Measurements from ENCODE around the gene SCYGR1. TPM values are rescaled to one million over a fixed set of nuclear protein-coding genes. Genes with fewer than 3 reads are reported as not detected.
"Not testable (repeated sequence)": the region's sequence is repeated elsewhere in the genome, so short reads cannot be mapped to it uniquely, and the experiment has no call there.

The SCYGR1 gene
- total RNA-seq, 1 donor from 2014 or later: not detected

- ATAC-seq: peak; percentile 85
- intact Hi-C loops (cut with DNase I): loop anchor here (2.0 to 5.0 kb wide), 3 partner anchors 64 to 360 kb away; no protein-coding TSS in a partner anchor
- no peak for DNase-seq (ENCODE audit: missing footprints)
These were observed 18.7 kb upstream of the SCYGR1 start for GRCh38 chr2:227406177-227407031.

- intact Hi-C loops (cut with DNase I): loop anchor here (5.0 kb wide), 1 partner anchor 253 kb away; no protein-coding TSS in a partner anchor
- ATAC-seq (no peak), DNase-seq (ENCODE audit: missing footprints) (no peak)
These were observed 17.0 kb upstream of the SCYGR1 start for GRCh38 chr2:227404585-227405271.

GRCh38 chr2:227402959-227403358, 15.2 kb upstream of the SCYGR1 start:
- intact Hi-C loops (cut with DNase I): no loop called here
- no peak for ATAC-seq
- no peak for DNase-seq (ENCODE audit: missing footprints)

- intact Hi-C loops (cut with DNase I): no loop called here
- DNase-seq (ENCODE audit: missing footprints): no peak
- no peak for ATAC-seq
These were observed 14.6 kb upstream of the SCYGR1 start for GRCh38 chr2:227402321-227402720.

DNA sequence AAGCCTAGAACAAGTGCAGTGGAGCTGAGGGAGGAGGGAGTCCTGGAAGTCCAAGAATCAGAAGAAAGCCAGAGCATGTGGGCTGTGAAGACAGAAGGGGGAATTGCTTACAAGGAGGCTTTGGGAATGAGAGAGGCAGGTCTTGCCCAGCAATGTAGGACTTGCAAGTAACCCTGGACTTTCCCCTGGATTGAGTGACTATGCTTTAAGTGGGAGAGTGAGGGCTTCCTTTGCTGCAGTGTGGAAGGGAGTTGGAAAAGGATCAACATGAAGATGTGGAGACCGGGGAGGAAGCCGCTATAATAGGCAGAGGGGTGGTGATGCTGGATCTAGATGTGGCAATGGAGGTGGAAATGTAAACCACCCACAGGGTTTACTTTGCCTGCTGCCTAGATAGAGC, 13.8 kb upstream of the SCYGR1 start:
- intact Hi-C loops (cut with DNase I): no loop called here
- no peak for ATAC-seq
- no peak for DNase-seq (ENCODE audit: missing footprints)

DNA sequence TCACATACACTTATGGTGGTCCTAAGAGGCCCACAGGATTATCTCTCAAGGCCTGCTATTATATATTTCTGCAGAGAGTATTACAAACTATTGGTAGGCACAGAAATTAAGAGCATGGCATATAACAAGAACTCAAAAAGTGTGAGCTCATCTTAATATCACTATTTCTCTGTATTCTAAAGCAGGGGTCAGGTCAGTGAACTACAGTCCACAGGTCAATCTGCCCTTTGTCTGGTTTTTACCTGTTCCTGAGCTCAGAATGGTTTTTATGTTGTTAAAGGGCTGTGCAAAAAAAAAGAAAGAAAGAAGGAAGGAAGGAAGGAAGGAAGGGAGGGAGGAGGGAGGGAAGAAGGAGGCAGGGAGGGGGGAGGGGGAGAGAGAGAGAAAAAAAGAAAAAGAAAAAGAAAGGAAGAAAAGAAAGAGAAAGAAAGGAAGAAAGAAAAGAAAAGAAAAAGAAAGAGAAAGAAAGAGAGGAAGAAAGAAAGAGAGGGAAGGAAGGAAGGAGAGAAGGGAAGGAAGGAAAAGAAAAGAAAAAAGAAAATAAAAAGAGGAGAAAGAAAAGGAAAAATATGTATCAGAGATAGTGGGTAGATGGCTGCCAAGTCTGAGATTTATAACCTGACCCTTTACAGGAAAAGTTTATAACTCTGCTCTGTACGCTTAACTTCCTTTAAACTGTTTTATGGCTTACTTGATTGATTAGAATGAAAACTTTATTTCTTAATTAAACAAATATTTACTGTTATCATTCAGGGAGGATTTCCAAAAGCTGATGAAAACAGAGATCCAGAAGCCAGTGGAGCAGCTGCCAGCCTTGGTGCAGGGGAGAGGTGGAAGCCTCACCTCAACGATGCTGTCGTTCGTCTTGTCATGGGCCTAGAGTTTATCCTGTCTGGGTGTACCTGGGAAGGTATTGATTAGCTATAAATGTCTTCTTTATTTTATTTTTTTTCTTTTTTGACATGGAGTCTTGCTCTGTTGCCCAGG, 11.2 kb upstream of the SCYGR1 start:
- DNase-seq (ENCODE audit: missing footprints): no peak
- intact Hi-C loops (cut with DNase I): no loop called here
- no peak for ATAC-seq

DNA sequence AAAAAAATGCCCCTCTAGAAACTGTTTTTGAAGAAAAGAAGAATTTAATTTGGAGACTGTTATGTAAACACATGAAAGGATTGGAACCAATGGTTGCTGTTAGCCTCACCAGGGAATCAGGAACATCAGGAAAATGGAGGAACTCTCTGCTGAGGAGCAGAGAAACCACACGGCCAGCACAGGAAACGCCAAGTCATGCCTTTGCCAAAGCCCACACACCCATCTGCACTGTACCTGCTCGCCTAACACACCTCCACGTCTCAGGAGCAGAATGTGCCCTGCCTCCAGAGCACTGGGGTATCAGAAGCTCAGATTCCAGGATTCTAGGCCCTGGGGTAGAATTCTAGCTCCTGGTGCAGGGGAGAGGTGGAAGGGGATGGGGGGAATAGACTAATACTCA, 9.8 kb upstream of the SCYGR1 start:
- no peak for DNase-seq (ENCODE audit: missing footprints)
- no peak for ATAC-seq
- intact Hi-C loops (cut with DNase I): no loop called here

- ATAC-seq: no peak
These were observed 7.8 kb upstream of the SCYGR1 start for GRCh38 chr2:227395556-227395955.

GRCh38 chr2:227394401-227394800, 6.7 kb upstream of the SCYGR1 start:
- intact Hi-C loops (cut with DNase I): no loop called here
- DNase-seq (ENCODE audit: missing footprints): no peak
- no peak for ATAC-seq

More at GRCh38 chr2:227395556-227395955, 7.8 kb upstream of the SCYGR1 start:
- DNase-seq (ENCODE audit: missing footprints): no peak
- intact Hi-C loops (cut with DNase I): no loop called here

DNA sequence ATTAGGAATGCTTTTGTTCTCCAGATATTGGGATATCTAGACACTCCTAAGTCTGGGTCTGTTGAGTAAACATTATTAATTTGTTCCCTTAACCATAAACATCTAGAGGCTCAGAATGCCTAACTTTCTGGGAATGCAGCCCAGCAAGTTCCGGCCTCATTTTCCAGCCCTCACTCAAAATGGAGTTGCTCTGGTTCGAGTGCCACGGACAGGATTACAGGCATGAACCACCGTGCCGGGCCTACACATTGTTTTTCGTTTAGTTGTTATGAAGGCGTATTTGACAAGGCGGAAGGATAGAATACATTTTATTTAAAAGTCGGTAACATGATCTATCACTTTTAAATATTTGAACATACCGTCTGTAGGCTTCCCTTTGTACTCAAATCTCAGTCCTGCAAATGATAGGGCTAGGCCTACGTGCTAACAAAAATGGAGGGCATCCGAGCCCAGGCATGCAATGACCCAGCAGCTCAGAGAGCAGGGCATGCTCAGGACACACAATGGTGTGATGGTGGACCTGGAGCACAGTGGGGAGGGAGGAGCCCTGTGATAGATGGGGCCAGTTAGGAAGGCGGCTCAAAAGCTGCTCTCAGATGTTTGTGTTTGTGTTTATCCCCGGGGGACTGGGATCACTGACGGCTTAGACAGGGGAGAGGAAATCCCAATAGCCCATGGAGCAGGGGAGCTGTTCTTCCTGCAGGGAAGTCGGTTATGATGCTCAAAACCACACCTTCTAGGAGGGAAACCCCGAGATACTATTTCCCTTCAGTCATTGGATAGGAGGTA, 2.9 kb upstream of the SCYGR1 start:
- no peak for DNase-seq (ENCODE audit: missing footprints)
- intact Hi-C loops (cut with DNase I): no loop called here
- ATAC-seq: no peak

- DNase-seq (ENCODE audit: missing footprints) (no peak), ATAC-seq (no peak)
- intact Hi-C loops (cut with DNase I): no loop called here
These were observed 1.9 kb upstream of the SCYGR1 start for GRCh38 chr2:227389661-227390060.

DNA sequence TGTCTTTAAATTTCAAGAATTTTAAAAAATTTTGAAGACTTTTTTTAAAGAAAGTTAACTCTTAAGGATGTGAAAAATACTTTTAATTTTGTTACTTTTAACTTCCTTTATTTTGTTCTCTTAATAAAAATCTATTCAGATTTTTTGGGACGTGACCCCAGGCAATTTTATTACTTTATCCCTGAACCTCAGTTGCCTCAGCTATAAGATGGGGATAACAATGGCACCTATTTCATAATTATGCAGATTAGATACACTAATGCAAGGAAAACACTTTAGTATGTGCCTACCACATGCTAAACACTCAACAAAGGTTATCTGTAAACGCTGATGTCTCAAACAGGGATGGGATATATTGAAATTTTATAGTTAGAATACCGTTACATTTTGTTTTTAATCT, 1.5 kb upstream of the SCYGR1 start:
- ATAC-seq (no peak), DNase-seq (ENCODE audit: missing footprints) (no peak)
- intact Hi-C loops (cut with DNase I): no loop called here

- DNase-seq (ENCODE audit: missing footprints): no peak
- ATAC-seq: no peak
- intact Hi-C loops (cut with DNase I): no loop called here
These were observed 825 bp upstream of the SCYGR1 start for GRCh38 chr2:227388537-227389011.

GRCh38 chr2:227386630-227387029, 1.1 kb downstream of the SCYGR1 start:
- ATAC-seq: no peak
- intact Hi-C loops (cut with DNase I): no loop called here
- DNase-seq (ENCODE audit: missing footprints): no peak

DNA sequence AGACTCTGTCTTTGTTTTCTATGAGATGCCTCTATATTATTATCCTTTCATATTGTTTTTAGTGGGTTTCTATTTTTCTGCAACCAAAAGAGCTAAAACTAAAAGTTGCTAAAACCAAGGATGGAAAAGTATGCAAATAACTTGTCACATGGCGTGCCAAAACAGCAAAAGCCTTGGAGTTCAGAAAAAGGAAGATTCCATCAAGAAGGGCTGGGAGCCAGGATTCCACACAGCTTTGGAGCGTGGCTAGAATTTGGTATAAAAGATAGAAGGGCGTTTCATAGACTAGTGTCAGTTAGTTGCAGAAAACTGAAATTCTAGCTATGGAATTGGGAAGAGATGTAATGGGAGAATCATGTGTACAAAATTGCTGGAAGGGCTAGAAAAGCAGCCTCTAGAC, 4.1 kb downstream of the SCYGR1 start:
- ATAC-seq (no peak), DNase-seq (ENCODE audit: missing footprints) (no peak)
- intact Hi-C loops (cut with DNase I): no loop called here

- intact Hi-C loops (cut with DNase I); DNase-seq (ENCODE audit: missing footprints); ATAC-seq: not testable (repeated sequence)
These were observed 5.4 kb downstream of the SCYGR1 start for GRCh38 chr2:227382241-227382835.

DNA sequence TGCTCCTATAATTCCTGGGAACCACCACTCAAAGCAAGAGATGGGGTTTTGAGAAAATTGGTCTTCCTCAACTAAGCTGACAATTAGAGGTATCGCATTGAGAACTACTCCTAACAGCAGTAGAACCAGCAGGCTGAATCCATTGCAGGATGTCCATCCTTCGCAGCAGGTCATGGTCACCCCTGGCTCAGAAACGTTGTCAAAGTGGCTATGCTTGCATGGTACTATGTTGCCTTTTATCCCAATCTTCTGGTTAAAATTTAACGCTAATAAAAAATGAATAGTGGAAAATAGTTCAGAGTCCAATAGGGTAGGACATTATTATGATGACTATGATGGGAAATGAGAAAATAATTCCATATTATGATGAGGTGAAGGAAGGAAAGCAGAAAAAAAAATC, 8.7 kb downstream of the SCYGR1 start, which contains the start of gene TM4SF20:
Gene TM4SF20, minus strand, starts transcription at position 212 of the 400 bp plus-strand sequence. Its CDS starts 38 bp downstream, at position 174.
- ATAC-seq (no peak), DNase-seq (ENCODE audit: missing footprints) (no peak)
- intact Hi-C loops (cut with DNase I): no loop called here

GRCh38 chr2:227378371-227378782, 9.4 kb downstream of the SCYGR1 start:
- no peak for ATAC-seq
- intact Hi-C loops (cut with DNase I): no loop called here
- DNase-seq (ENCODE audit: missing footprints): no peak

Data from Right ventricle myocardium inferior (tissue), 1 donor.